Caco-2 (cell line): ENCODE measurements around the gene LMOD1. TPM values are rescaled to one million over a fixed set of nuclear protein-coding genes. Genes with fewer than 3 reads are reported as not detected.
A peak's percentile ranks its signal among the peaks of the same experiment; 100 is the strongest.
"Not testable (repeated sequence)": the region's sequence is repeated elsewhere in the genome, so short reads cannot be mapped to it uniquely, and the experiment has no call there.

Experiments used
- BruUV-seq: library from RNA; stranded (reverse); fragments of 400-500 nt; replicated peaks from 2 replicates; lab custom pipeline; 2021; lab: Mats Ljungman, UMichigan
- CTCF ChIA-PET: fragments of 300-600 bp; sonication (Branson Sonifier 250); formaldehyde crosslinking; loops from one replicate; lab custom pipeline; 2022; ENCODE audit warnings: antibody characterized with exemption; lab: Charles Lee
- POLR2A ChIA-PET: fragments of 300-600 bp; sonication (Branson Sonifier 250); formaldehyde crosslinking; loops from one replicate; lab custom pipeline; 2022; ENCODE audit warnings: antibody characterized with exemption; lab: Charles Lee
- DNase-seq, 2 experiments: peaks; one replicate each; pipeline versions ENCODE4 v3.0.0 to v3.0.0-alpha.2; 2020 to 2022
- H3K27me3 ChIP-seq: replicated peaks from 2 replicates; pipeline ENCODE4 v1.6.0; 2011; ENCODE audit warnings: low read length; ENCODE audit not compliant: control insufficient read depth, insufficient read depth
- H3K36me3 ChIP-seq: 2 replicates; pipeline ENCODE4 v1.5.1; 2011; ENCODE audit warnings: low read length; ENCODE audit not compliant: control insufficient read depth, insufficient read depth
- H3K4me1 ChIP-seq: fragments of 250-450 bp; sonication (Bioruptor Pico); 2 replicates; pipeline ENCODE4 v1.5.1; 2020; ENCODE audit warnings: mild to moderate bottlenecking
- H3K4me3 ChIP-seq: 2 replicates; pipeline ENCODE4 v1.5.1; 2011; ENCODE audit warnings: low read depth, mild to moderate bottlenecking, control low read depth, low read length
- H3K9me3 ChIP-seq: fragments of 250-450 bp; sonication (Bioruptor Pico); 2 replicates; pipeline ENCODE4 v1.5.1; 2020; ENCODE audit warnings: mild to moderate bottlenecking, moderate library complexity
- H3K27ac Mint-ChIP-seq: one replicate; pipeline ENCODE4 v1.8.0; 2022; ENCODE audit warnings: mixed read lengths; ENCODE audit not compliant: unreplicated experiment
- H3K27me3 Mint-ChIP-seq: one replicate; pipeline ENCODE4 v1.8.0; 2022; ENCODE audit warnings: mixed read lengths; ENCODE audit not compliant: insufficient read depth, unreplicated experiment
- H3K36me3 Mint-ChIP-seq: one replicate; pipeline ENCODE4 v1.8.0; 2022; ENCODE audit warnings: mild to moderate bottlenecking, mixed read lengths; ENCODE audit not compliant: insufficient read depth, unreplicated experiment
- H3K4me1 Mint-ChIP-seq: one replicate; pipeline ENCODE4 v1.8.0; 2022; ENCODE audit warnings: low read depth, mixed read lengths; ENCODE audit not compliant: unreplicated experiment
- H3K4me3 Mint-ChIP-seq: one replicate; pipeline ENCODE4 v1.8.0; 2022; ENCODE audit warnings: mild to moderate bottlenecking, moderate library complexity, mixed read lengths; ENCODE audit not compliant: unreplicated experiment
- H3K9me3 Mint-ChIP-seq: one replicate; pipeline ENCODE4 v1.8.0; 2022; ENCODE audit warnings: mixed read lengths; ENCODE audit not compliant: unreplicated experiment
- CTCF ChIP-seq, 2 experiments: fragments of 200-600 bp in 1 of 2; IDR thresholded peaks; 1 replicate in 1 of 2; 2 replicates in 1 of 2; pipeline versions ENCODE4 v1.5.1 to v1.8.0; 2011 to 2022; ENCODE audit warnings: antibody characterized with exemption in 1 of 2, control low read depth in 1 of 2, inconsistent platforms in 1 of 2, low read depth in 1 of 2, low read length in 1 of 2, mild to moderate bottlenecking in 1 of 2, moderate library complexity in 1 of 2; ENCODE audit not compliant: insufficient read depth in 1 of 2, severe bottlenecking in 1 of 2, unreplicated experiment in 1 of 2
- intact Hi-C: fragments of 100-400 bp; cut with micrococcal nuclease; formaldehyde crosslinking; loops from one replicate; pipeline ENCODE4 v1.10.0; 2022; ENCODE audit not compliant: unreplicated experiment
- total RNA-seq: library from RNA; stranded (reverse); gene quantifications from 2 replicates; pipeline ENCODE4 v1.2.3, GENCODE V29; 2022

LMOD1 gene
- total RNA-seq, 1 experiment from 2014 or later = 0.11 TPM

- ChIA-PET POLR2A (no interaction called here), CTCF (no interaction called here)
- BruUV-seq = no TSS peak
- Mint-ChIP-seq H3K36me3 (no peaks in the 10 kb centered on the region), H3K27ac (no peak overlapping the region), H3K9me3 (no peaks in the 10 kb centered on the region), H3K4me3 (no peak overlapping the region), H3K4me1 (peaks cover 20% of the 10 kb centered on the region), H3K27me3 (peaks cover 8% of the 10 kb centered on the region)
- no peak overlapping the region for H3K4me3 ChIP-seq
- H3K36me3 ChIP-seq = no peaks in the 10 kb centered on the region
- no peaks in the 10 kb centered on the region for H3K27me3 ChIP-seq
- no peak for DNase-seq
- intact Hi-C loops = no loop called here
- no peaks in the 10 kb centered on the region for H3K9me3 ChIP-seq
- peaks cover 10% of the 10 kb centered on the region for H3K4me1 ChIP-seq
- no peak for TF ChIP-seq CTCF (IDR thresholded peaks at IDR 0.05; ENCODE audit: insufficient read depth in 1 of 2, low read depth in 1 of 2, low read length in 1 of 2, severe bottlenecking in 1 of 2, unreplicated experiment in 1 of 2)
These were observed 2.3 kb downstream of the LMOD1 start for GRCh38 chr1:201944002-201944401.

GRCh38 chr1:201942129-201942495, 4.2 kb downstream of the LMOD1 start:
- CTCF ChIA-PET = interaction anchor here (0.5 kb wide), 2 partner anchors 51 to 64 kb away, joined by 3 to 4 read pairs; no protein-coding TSS in a partner anchor
- no peaks in the 10 kb centered on the region for H3K27me3 ChIP-seq
- no TSS peak for BruUV-seq
- intact Hi-C loops = no loop called here
- no peak overlapping the region for H3K4me3 Mint-ChIP-seq
- no peak overlapping the region for H3K4me3 ChIP-seq
- no peaks in the 10 kb centered on the region for H3K36me3 ChIP-seq
- H3K9me3 Mint-ChIP-seq = no peaks in the 10 kb centered on the region
- no peaks in the 10 kb centered on the region for H3K36me3 Mint-ChIP-seq
- H3K4me1 ChIP-seq = peaks cover 5% of the 10 kb centered on the region
- H3K9me3 ChIP-seq = no peaks in the 10 kb centered on the region
- peaks cover 13% of the 10 kb centered on the region for H3K4me1 Mint-ChIP-seq
- H3K27ac Mint-ChIP-seq = no peak overlapping the region
- POLR2A ChIA-PET = no interaction called here
- no peak for DNase-seq
- no peak for TF ChIP-seq CTCF (IDR thresholded peaks at IDR 0.05; ENCODE audit: insufficient read depth in 1 of 2, low read depth in 1 of 2, low read length in 1 of 2, severe bottlenecking in 1 of 2, unreplicated experiment in 1 of 2)
- peaks cover 2% of the 10 kb centered on the region for H3K27me3 Mint-ChIP-seq

GRCh38 chr1:201941420-201942128, 4.8 kb downstream of the LMOD1 start:
- POLR2A ChIA-PET = no interaction called here

GRCh38 chr1:201940316-201940715, 6.0 kb downstream of the LMOD1 start:
- H3K27me3 ChIP-seq, H3K9me3 Mint-ChIP-seq, H3K27me3 Mint-ChIP-seq, H3K27ac Mint-ChIP-seq, BruUV-seq, H3K4me1 Mint-ChIP-seq, CTCF ChIA-PET, H3K4me3 ChIP-seq, POLR2A ChIA-PET, H3K36me3 ChIP-seq, DNase-seq, H3K4me3 Mint-ChIP-seq, H3K36me3 Mint-ChIP-seq, intact Hi-C loops, H3K4me1 ChIP-seq, H3K9me3 ChIP-seq: not testable (repeated sequence)

More at GRCh38 chr1:201941420-201942128, 4.8 kb downstream of the LMOD1 start:
- no peak overlapping the region for H3K27ac Mint-ChIP-seq
- intact Hi-C loops = no loop called here
- no peaks in the 10 kb centered on the region for H3K9me3 ChIP-seq
- H3K4me1 Mint-ChIP-seq = peaks cover 7% of the 10 kb centered on the region
- TF ChIP-seq CTCF (IDR thresholded peaks at IDR 0.05; ENCODE audit: insufficient read depth in 1 of 2, low read depth in 1 of 2, low read length in 1 of 2, severe bottlenecking in 1 of 2, unreplicated experiment in 1 of 2) = no peak
- no peaks in the 10 kb centered on the region for H3K27me3 Mint-ChIP-seq
- H3K27me3 ChIP-seq = no peaks in the 10 kb centered on the region
- no peaks in the 10 kb centered on the region for H3K36me3 Mint-ChIP-seq
- CTCF ChIA-PET = interaction anchor here (0.5 kb wide), 2 partner anchors 52 to 64 kb away, joined by 3 to 4 read pairs; no protein-coding TSS in a partner anchor
- H3K36me3 ChIP-seq = no peaks in the 10 kb centered on the region
- H3K4me1 ChIP-seq = no peaks in the 10 kb centered on the region; the same call in 1 of the 2 replicates
- DNase-seq = peak in 1 of 2 experiments; percentile 67
- no peaks in the 10 kb centered on the region for H3K9me3 Mint-ChIP-seq
- no TSS peak for BruUV-seq
- H3K4me3 Mint-ChIP-seq = peak overlapping the region; percentile 43
- no peak overlapping the region for H3K4me3 ChIP-seq
